ENCODE measurements around the gene SLC16A12. TPM values are rescaled to one million over a fixed set of nuclear protein-coding genes. Genes with fewer than 3 reads are reported as not detected.

Gene SLC16A12
- total and polyA plus RNA-seq, 4 donors = 0.03 to 10.7 (median 0.94) TPM

GRCh38 chr10:89502549-89502948 is 32.8 kb downstream of the SLC16A12 start:
- no peak for DNase-seq (ENCODE audit: low spot score)
- WGBS = 88% methylated on average over 1 of the region's 1 CpG

DNA sequence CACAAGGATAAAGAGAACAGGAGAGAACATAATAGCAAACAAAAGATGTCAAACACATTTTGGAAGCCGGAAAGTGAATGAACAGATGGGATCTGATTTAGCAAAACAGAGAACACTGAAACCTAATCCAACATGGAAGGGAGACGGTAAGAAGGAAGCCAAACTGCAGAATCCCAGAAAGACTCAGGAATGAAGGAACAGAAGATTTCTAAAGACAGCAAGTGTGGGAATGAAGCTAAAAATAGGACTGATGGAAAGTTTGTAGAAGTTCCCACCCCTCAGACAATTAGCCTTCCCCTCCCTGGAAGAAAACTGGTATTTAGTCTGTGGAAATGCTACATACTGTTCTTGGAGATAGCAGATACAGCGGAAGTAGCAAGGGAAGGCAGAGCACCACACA is 40.8 kb downstream of the SLC16A12 start:
- no peak for TF ChIP-seq RAD21 (IDR thresholded peaks at IDR 0.05)
- no peak for TF ChIP-seq CTCF (IDR thresholded peaks at IDR 0.05; ENCODE audit: low read depth, low read length, missing input control)
- no peak for TF ChIP-seq HNF4A (conservative IDR thresholded peaks at IDR 0.05)
- TF ChIP-seq RXRA (IDR thresholded peaks at IDR 0.05) = no peak
- no peak for TF ChIP-seq ATF3 (IDR thresholded peaks at IDR 0.05)
- no peak for TF ChIP-seq NR2F2 (IDR thresholded peaks at IDR 0.05)
- TF ChIP-seq, protein P1, sequence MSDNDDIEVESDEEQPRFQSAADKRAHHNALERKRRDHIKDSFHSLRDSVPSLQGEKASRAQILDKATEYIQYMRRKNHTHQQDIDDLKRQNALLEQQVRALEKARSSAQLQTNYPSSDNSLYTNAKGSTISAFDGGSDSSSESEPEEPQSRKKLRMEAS (IDR thresholded peaks at IDR 0.05) = no peak
- TF ChIP-seq SP1 (IDR thresholded peaks at IDR 0.05) = no peak
- no peak for TF ChIP-seq FOXA2 (IDR thresholded peaks at IDR 0.05)
- TF ChIP-seq YY1 (IDR thresholded peaks at IDR 0.05) = no peak
- TF ChIP-seq EGR1 (IDR thresholded peaks at IDR 0.05; ENCODE audit: low read depth in 2 of 2) = no peak
- WGBS = 89% methylated on average over 3 of the region's 3 CpGs
- Histone ChIP-seq H3K27me3 (ENCODE audit: control insufficient read depth in 4 of 4, insufficient read depth in 4 of 4, low read length in 3 of 4) (no peaks in the 10 kb centered on the region), H3K4me1 (ENCODE audit: control insufficient read depth in 4 of 4, insufficient read depth in 4 of 4, low read length in 3 of 4) (peaks cover 0 to 3% (median 0%) of the 10 kb centered on the region in 4 donors), H3K27ac (ENCODE audit: low read depth in 1 of 2, low read length in 2 of 2) (no peak overlapping the region), H3K9ac (ENCODE audit: low read depth in 1 of 2, low read length in 2 of 2) (no peak overlapping the region), H3K36me3 (ENCODE audit: control insufficient read depth in 4 of 4, insufficient read depth in 3 of 4, low read depth in 1 of 4, low read length in 3 of 4) (no peaks in the 10 kb centered on the region), H3K4me3 (ENCODE audit: low read depth in 1 of 3, low read length in 3 of 3) (no peak overlapping the region), H3K9me3 (ENCODE audit: control insufficient read depth in 4 of 4, low read length in 3 of 4) (no peaks in the 10 kb centered on the region)
- DNase-seq (ENCODE audit: low spot score) = no peak

More at GRCh38 chr10:89502549-89502948, 32.8 kb downstream of the SLC16A12 start:
- no peak overlapping the region for H3K4me3 ChIP-seq (ENCODE audit: low read depth in 1 of 3, low read length in 3 of 3)
- H3K9me3 ChIP-seq (ENCODE audit: control insufficient read depth in 4 of 4, low read length in 3 of 4) = no peaks in the 10 kb centered on the region
- H3K27me3 ChIP-seq (ENCODE audit: control insufficient read depth in 4 of 4, insufficient read depth in 4 of 4, low read length in 3 of 4) = no peaks in the 10 kb centered on the region
- no peak overlapping the region for H3K27ac ChIP-seq (ENCODE audit: low read depth in 1 of 2, low read length in 2 of 2)
- H3K4me1 ChIP-seq (ENCODE audit: control insufficient read depth in 4 of 4, insufficient read depth in 4 of 4, low read length in 3 of 4) = no peaks in the 10 kb centered on the region
- no peak for TF ChIP-seq SP1 (IDR thresholded peaks at IDR 0.05)
- TF ChIP-seq JUND (IDR thresholded peaks at IDR 0.05) = no peak
- no peak for TF ChIP-seq YY1 (IDR thresholded peaks at IDR 0.05)
- no peak overlapping the region for H3K9ac ChIP-seq (ENCODE audit: low read depth in 1 of 2, low read length in 2 of 2)
- no peaks in the 10 kb centered on the region for H3K36me3 ChIP-seq (ENCODE audit: control insufficient read depth in 4 of 4, insufficient read depth in 3 of 4, low read depth in 1 of 4, low read length in 3 of 4)

GRCh38 chr10:89494068-89494467 is 41.3 kb downstream of the SLC16A12 start:
- DNase-seq (ENCODE audit: low spot score) = no peak
- no peak overlapping the region for H3K9ac ChIP-seq (ENCODE audit: low read depth in 1 of 2, low read length in 2 of 2)
- 83% methylated on average over 5 of the region's 5 CpGs for WGBS
- H3K4me1 ChIP-seq (ENCODE audit: control insufficient read depth in 4 of 4, insufficient read depth in 4 of 4, low read length in 3 of 4) = peaks cover 0 to 3% (median 0%) of the 10 kb centered on the region in 4 donors
- no peaks in the 10 kb centered on the region for H3K27me3 ChIP-seq (ENCODE audit: control insufficient read depth in 4 of 4, insufficient read depth in 4 of 4, low read length in 3 of 4)
- no peaks in the 10 kb centered on the region for H3K9me3 ChIP-seq (ENCODE audit: control insufficient read depth in 4 of 4, low read length in 3 of 4)
- H3K27ac ChIP-seq (ENCODE audit: low read depth in 1 of 2, low read length in 2 of 2) = no peak overlapping the region
- H3K36me3 ChIP-seq (ENCODE audit: control insufficient read depth in 4 of 4, insufficient read depth in 3 of 4, low read depth in 1 of 4, low read length in 3 of 4) = no peaks in the 10 kb centered on the region
- H3K4me3 ChIP-seq (ENCODE audit: low read depth in 1 of 3, low read length in 3 of 3) = no peak overlapping the region
- no peak for TF ChIP-seq FOXA2 (IDR thresholded peaks at IDR 0.05)
- TF ChIP-seq, protein P2, sequence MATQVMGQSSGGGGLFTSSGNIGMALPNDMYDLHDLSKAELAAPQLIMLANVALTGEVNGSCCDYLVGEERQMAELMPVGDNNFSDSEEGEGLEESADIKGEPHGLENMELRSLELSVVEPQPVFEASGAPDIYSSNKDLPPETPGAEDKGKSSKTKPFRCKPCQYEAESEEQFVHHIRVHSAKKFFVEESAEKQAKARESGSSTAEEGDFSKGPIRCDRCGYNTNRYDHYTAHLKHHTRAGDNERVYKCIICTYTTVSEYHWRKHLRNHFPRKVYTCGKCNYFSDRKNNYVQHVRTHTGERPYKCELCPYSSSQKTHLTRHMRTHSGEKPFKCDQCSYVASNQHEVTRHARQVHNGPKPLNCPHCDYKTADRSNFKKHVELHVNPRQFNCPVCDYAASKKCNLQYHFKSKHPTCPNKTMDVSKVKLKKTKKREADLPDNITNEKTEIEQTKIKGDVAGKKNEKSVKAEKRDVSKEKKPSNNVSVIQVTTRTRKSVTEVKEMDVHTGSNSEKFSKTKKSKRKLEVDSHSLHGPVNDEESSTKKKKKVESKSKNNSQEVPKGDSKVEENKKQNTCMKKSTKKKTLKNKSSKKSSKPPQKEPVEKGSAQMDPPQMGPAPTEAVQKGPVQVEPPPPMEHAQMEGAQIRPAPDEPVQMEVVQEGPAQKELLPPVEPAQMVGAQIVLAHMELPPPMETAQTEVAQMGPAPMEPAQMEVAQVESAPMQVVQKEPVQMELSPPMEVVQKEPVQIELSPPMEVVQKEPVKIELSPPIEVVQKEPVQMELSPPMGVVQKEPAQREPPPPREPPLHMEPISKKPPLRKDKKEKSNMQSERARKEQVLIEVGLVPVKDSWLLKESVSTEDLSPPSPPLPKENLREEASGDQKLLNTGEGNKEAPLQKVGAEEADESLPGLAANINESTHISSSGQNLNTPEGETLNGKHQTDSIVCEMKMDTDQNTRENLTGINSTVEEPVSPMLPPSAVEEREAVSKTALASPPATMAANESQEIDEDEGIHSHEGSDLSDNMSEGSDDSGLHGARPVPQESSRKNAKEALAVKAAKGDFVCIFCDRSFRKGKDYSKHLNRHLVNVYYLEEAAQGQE (IDR thresholded peaks at IDR 0.05) = no peak
- TF ChIP-seq HNF4G (IDR thresholded peaks at IDR 0.05) = no peak

Measured in liver (tissue), 9 donors.